IgD-negative memory B cell (primary cell): Measurements from ENCODE around the gene TRIM65. TPM values are rescaled to one million over a fixed set of nuclear protein-coding genes. Genes with fewer than 3 reads are reported as not detected.
A peak's percentile ranks its signal among the peaks of the same experiment; 100 is the strongest.

Experiments
- H3K27ac Mint-ChIP-seq, 3 donors: one replicate each; pipeline ENCODE4 v1.8.0; 2020 to 2022; ENCODE audit warnings: mild to moderate bottlenecking in 3 of 3, mixed read lengths in 3 of 3, moderate library complexity in 1 of 3
- H3K27me3 Mint-ChIP-seq: one replicate; pipeline ENCODE4 v1.8.0; 2021; ENCODE audit warnings: mixed read lengths
- H3K36me3 Mint-ChIP-seq: one replicate; pipeline ENCODE4 v1.8.0; 2020; ENCODE audit warnings: mild to moderate bottlenecking, mixed read lengths
- H3K4me1 Mint-ChIP-seq, 3 donors: one replicate each; pipeline ENCODE4 v1.8.0; 2020 to 2022; ENCODE audit warnings: mixed read lengths in 3 of 3, mild to moderate bottlenecking in 1 of 3
- H3K4me3 Mint-ChIP-seq, 4 donors: one replicate each; pipeline ENCODE4 v1.8.0; 2020 to 2022; ENCODE audit warnings: mild to moderate bottlenecking in 4 of 4, mixed read lengths in 4 of 4, moderate library complexity in 3 of 4
- H3K9me3 Mint-ChIP-seq, 3 donors: one replicate each; pipeline ENCODE4 v1.8.0; 2020 to 2021; ENCODE audit warnings: mixed read lengths in 3 of 3, mild to moderate bottlenecking in 1 of 3
- polyA plus RNA-seq: library from polyadenylated mRNA; unstranded; fragments of 300-500 nt; fragmentation: Illumina TruSeq; gene quantifications from one replicate; pipeline ENCODE4 v1.2.3, GENCODE V29; 2021

Gene TRIM65
- polyA plus RNA-seq, 1 donor from 2014 or later, result 25.0 TPM

DNA sequence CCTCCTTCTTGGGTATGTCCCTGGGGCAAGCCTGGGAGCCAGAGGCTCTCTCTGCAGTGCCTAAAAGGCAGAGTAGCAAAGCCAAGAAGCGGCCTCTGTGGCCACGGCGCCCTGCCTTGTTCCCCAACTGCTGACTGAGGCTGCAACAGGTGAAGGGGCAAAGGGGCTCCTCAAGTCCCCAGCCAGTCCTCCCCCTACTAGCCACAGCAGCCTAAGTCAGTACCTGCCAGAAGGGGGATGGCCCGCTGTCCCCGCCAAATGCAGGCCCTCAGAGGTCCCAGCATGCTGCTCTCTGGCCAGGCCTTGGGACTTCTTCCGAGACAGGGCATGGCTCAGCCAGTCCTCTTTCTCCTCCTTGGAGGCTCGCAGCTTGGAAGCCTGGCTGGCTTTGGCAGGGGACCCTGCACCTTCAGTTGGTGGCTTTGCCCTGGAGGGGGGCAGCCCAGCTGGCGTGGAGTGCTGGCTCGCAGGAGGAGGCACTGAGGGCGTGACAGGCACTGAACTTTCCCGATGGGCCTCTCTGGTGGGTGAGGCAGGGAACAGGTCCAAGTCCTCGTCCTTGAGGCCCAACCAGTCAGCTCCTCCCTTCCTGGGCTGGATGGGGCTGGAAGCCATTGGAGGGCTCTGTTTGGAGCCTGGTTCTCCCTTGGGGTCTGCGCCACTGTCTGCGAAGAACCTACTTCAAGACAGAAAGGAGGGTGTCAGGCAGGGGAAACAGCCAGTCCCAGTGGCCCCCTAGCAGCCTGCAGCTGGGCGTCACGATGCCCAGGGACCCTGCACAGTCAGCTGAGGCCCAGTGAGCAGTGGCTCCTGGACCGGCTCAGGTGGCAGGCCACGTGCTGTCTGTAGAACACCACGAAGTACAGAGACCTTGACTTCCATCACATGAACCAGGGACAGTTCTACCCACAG, 26.5 kb upstream of the TRIM65 start:
- Mint-ChIP-seq H3K4me1 (no peaks in the 10 kb centered on the region), H3K4me3 (no peak overlapping the region), H3K36me3 (no peaks in the 10 kb centered on the region), H3K9me3 (no peaks in the 10 kb centered on the region), H3K27ac (no peak overlapping the region), H3K27me3 (no peaks in the 10 kb centered on the region)

DNA sequence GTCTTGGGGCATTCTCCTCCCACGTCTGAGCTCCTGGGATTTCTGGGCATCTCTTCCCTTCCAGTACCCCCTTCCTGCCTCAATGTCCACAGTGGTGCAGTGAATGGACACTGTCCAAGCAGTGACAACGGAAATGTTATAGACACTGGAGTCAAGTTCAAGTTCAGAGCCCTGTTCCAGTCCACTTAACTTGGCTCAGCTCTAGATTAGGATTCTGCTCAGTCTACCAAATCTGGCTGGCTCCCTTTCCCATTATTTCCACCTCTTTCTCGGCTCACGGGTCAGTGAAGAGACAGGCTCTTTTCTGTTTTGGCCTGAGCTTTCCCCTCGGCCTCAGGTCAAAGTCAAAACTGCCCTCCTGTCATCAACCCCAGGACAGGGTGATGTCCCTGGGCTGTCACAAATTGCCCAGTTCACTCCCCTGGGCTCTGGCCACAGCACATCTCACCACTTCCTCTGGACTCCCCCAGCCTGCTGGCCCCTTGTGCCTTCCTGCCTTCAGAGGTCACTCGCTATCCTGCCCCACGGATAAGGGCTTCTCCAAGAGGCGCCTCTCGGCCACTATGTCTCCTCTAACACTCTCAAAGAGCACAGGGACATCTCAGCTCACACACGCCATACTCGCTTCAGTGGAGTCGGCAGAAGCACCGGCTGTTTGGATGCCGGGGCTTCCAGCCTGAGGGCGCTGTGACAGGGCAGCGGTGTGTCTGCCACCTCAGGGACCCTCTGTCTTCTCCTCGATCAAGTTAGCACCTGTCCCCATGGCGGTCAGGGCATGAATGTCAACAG, 25.6 kb upstream of the TRIM65 start:
- Mint-ChIP-seq H3K4me1 (no peaks in the 10 kb centered on the region), H3K9me3 (no peaks in the 10 kb centered on the region), H3K27ac (no peak overlapping the region), H3K27me3 (no peaks in the 10 kb centered on the region), H3K4me3 (no peak overlapping the region), H3K36me3 (no peaks in the 10 kb centered on the region)

DNA sequence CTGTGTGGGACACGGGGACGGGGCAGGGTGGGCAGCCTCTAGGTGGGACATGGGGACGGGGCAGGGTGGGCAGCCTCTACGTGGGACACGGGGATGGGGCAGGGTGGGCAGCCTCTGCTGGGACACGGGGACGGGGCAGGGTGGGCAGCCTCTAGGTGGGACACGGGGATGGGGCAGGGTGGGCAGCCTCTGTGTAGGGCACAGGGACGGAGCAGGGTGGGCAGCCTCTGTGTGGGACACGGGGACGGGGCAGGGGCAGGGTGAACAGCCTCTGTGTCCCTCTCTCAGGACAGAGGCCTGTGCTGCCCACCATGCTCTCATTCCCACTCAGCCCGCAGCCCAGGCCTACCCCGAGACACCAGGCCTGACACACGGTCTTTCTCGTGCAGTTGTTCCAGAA, 24.8 kb upstream of the TRIM65 start:
- peaks cover 0 to 1% (median 0%) of the 10 kb centered on the region in 3 donors for H3K4me1 Mint-ChIP-seq
- peaks cover 3% of the 10 kb centered on the region for H3K36me3 Mint-ChIP-seq
- no peaks in the 10 kb centered on the region for H3K27me3 Mint-ChIP-seq
- no peak overlapping the region for H3K4me3 Mint-ChIP-seq
- no peak overlapping the region for H3K27ac Mint-ChIP-seq
- H3K9me3 Mint-ChIP-seq, result no peaks in the 10 kb centered on the region

DNA sequence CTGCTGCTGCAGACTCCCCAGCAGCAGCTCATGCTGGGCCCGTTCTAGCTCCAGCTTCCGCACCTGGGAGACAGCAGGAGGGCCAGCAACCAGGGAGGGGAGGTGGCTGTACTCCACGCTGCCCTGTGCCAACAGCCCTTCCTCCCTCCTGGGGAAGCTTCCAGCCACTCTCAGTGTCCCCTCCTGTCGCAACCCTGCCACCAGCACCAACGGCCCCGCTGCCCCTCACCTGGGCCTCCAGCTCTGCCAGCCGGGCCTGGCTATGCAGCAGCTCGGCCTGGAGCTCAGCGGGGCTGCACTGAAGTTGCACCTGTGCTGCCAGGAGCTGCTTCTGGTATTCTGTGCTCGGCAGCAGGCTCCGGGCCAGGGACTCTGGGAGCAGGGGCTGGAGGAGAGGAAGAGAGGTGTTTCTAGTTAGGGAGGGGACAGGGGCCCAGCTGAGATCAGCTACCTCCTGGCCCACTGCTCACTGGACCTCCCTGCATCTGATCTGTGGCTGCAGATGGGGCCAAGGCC, 23.4 kb upstream of the TRIM65 start:
- H3K27ac Mint-ChIP-seq, result no peak overlapping the region
- no peaks in the 10 kb centered on the region for H3K27me3 Mint-ChIP-seq
- H3K4me3 Mint-ChIP-seq, result no peak overlapping the region
- peaks cover 5% of the 10 kb centered on the region for H3K36me3 Mint-ChIP-seq
- H3K9me3 Mint-ChIP-seq, result no peaks in the 10 kb centered on the region
- peaks cover 0 to 1% (median 0%) of the 10 kb centered on the region in 3 donors for H3K4me1 Mint-ChIP-seq

DNA sequence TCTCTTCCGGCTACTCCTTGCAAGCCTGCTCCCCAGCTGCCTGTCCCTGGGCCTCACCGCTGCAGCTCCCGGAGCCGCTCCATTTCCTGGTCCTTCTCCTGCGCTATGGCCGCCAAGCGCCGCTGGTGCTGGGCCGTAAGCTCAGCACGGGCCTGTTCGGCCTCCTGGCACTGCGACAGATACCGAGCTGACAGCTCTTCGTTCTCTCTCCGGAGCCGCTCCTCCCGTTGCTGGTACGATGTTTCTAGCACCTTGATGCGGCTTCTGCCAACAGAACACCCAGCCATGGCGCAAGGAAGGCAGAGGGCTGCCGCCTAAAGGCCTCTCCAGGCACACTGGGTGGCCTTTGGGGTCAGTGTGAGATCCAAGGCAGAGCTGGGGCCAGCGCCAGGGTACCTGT, 22.9 kb upstream of the TRIM65 start:
- H3K27me3 Mint-ChIP-seq, result no peaks in the 10 kb centered on the region
- H3K4me3 Mint-ChIP-seq, result no peak overlapping the region
- H3K4me1 Mint-ChIP-seq, result peaks cover 0 to 1% (median 0%) of the 10 kb centered on the region in 3 donors
- H3K27ac Mint-ChIP-seq, result no peak overlapping the region
- no peaks in the 10 kb centered on the region for H3K9me3 Mint-ChIP-seq
- peaks cover 5% of the 10 kb centered on the region for H3K36me3 Mint-ChIP-seq

DNA sequence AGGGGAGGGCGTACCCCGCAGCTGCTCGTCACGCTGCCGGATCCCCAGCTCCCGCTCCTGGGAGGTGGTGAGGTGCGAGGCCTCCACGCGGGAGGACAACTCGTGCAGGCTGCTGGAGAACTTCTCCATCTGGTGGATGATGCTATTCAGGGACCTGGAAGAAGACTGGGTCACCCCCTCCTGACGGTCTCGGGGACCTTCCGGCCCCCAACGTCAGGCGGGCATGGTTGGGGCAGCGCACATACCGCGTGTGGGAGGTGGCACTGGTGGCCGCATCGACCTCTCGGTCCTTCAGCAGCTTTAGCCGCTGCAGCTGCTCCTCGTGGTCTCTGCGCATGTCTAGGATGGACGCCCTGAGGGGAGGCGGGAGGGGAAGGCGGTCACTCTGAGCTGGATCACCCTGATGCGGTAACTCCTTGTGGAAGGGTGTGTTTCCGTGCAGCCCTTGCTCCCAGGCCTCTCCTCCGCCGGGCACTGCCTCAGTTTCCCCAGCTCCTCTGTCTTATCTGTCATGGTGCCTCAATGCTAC, 21.2 kb upstream of the TRIM65 start:
- H3K4me3 Mint-ChIP-seq, result no peak overlapping the region
- no peaks in the 10 kb centered on the region for H3K27me3 Mint-ChIP-seq
- peaks cover 5% of the 10 kb centered on the region for H3K36me3 Mint-ChIP-seq
- H3K4me1 Mint-ChIP-seq, result peaks cover 0 to 1% (median 0%) of the 10 kb centered on the region in 3 donors
- no peak overlapping the region for H3K27ac Mint-ChIP-seq
- no peaks in the 10 kb centered on the region for H3K9me3 Mint-ChIP-seq

DNA sequence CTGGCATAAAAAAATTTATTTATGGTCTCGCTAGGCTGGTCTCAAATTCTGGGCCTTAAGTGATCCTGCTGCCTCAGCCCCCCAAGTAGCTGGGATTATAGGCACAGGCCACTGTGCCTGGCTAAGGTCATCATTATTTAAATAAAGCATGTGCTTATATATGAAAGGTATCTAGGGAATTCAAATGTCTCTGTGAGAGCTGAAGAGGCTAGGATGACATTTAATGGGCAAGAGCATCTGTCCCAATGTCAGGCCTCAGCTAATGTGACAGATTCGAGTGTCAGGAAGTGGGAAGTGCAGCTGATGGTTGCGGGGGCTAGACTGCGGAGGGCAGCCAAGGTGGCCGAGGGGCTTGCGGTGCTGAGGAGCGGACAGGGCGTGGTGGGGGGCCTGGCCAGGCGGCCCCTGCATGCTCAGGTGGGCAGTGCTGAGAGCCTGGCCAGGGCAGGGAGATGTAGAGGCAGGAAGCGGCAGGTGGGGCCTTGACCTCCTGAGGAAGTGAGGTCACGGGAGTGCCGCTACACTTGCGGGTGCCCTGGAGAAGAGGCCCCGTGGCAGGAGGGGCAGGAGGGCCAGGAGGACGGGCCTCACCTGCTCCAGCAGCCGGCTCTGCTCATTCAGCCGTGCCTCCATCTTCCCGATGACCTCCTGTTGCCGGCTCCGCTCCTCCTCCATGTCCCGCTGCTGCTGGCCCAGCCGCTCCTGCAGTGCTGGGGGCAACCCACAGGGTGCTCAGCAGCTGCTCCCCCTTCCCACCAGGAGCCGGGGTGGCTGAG, 20.6 kb upstream of the TRIM65 start:
- H3K9me3 Mint-ChIP-seq, result no peaks in the 10 kb centered on the region
- no peaks in the 10 kb centered on the region for H3K27me3 Mint-ChIP-seq
- no peak overlapping the region for H3K27ac Mint-ChIP-seq
- peaks cover 5% of the 10 kb centered on the region for H3K36me3 Mint-ChIP-seq
- H3K4me3 Mint-ChIP-seq, result no peak overlapping the region
- H3K4me1 Mint-ChIP-seq, result peaks cover 0 to 1% (median 0%) of the 10 kb centered on the region in 3 donors

DNA sequence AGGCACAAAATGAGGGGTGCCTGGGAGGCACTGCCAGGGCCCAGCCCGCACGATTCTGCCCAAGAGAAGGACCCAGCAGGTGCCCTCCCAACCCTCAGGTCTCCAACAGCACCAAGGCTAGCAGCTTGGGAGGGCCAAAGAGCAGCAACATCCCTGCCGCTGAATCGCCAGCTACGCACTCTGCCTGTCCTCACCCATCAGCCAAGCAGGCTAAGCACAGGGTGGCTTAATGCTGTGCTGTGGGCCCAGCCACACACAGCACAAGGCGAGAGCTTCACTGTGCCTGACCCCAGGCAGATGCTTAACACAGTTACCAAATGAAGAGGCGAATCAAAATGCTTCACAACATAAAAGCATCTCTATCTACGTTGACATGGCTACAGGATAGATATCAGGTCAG, 18.5 kb upstream of the TRIM65 start:
- H3K4me3 Mint-ChIP-seq, result no peak overlapping the region
- no peak overlapping the region for H3K27ac Mint-ChIP-seq
- no peaks in the 10 kb centered on the region for H3K27me3 Mint-ChIP-seq
- peaks cover 0 to 1% (median 0%) of the 10 kb centered on the region in 3 donors for H3K4me1 Mint-ChIP-seq
- peaks cover 5% of the 10 kb centered on the region for H3K36me3 Mint-ChIP-seq
- no peaks in the 10 kb centered on the region for H3K9me3 Mint-ChIP-seq

DNA sequence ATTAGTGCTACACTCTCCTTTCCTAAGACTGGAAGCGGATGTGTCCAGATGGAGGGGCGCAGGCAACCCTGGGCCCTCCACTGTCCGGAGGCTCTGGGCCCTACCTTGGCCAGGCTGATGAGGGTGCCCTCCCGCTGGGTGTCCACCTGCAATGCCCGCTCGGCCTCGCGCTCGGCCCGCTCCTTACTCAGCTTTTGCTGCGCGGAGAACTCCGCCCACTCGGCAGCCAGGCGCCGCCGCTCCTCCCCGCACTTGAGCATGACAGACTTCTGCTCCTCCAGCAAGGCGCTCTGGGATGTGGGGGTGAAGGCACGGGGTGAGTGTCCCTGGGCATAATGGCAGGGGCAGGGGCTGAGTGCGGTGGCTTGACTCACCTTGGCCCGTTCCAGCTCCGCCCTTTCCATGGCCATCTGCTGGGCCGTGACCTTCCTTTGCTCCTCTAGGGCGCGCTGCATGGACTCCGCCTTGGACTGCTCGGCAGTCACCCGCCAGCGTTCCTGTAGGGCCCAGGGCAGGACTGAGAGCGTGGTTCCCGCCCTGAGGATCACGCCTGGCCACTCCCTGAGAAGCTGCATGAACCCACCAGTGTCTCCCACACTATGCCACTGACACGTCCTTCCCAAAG, 18.0 kb upstream of the TRIM65 start:
- H3K27me3 Mint-ChIP-seq, result no peaks in the 10 kb centered on the region
- no peak overlapping the region for H3K27ac Mint-ChIP-seq
- no peaks in the 10 kb centered on the region for H3K9me3 Mint-ChIP-seq
- H3K36me3 Mint-ChIP-seq, result peaks cover 5% of the 10 kb centered on the region
- H3K4me1 Mint-ChIP-seq, result peaks cover 0 to 1% (median 0%) of the 10 kb centered on the region in 3 donors
- no peak overlapping the region for H3K4me3 Mint-ChIP-seq

DNA sequence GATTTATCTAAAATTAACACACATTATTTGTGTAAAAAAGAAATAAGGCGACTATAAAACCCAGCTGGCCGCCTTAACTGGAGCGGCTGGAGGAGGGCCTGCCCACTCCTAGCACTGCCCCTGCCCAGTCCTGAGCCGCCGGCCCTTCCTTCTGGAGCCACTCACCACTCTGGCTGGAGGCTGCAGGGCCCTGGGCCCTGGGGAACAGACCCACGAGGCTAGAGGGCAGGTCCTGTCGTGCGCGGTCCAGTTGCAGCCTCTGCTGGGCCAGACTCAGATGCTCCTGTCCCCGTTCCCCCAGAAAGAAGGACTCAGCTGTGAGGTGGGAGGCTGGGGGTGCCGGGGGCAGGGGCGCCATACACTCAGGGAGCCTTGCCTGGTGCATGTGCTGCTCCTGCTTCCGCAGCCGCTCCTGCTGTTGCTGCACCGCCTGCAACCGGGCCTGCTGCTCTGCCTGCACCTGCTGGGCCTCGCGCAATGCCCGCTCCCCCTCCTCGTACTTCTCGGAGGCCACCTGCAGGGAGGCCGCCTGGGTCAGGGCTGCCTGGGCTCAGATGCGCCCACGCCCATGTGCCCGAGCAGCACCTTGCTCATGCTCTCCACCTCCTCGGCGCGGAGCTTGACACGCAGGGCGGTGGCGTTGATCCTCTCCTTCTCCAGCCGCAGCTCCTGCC, 16.9 kb upstream of the TRIM65 start:
- Mint-ChIP-seq H3K27ac (no peak overlapping the region), H3K36me3 (peaks cover 5% of the 10 kb centered on the region), H3K4me3 (no peak overlapping the region), H3K9me3 (no peaks in the 10 kb centered on the region), H3K4me1 (peaks cover 0 to 3% (median 0%) of the 10 kb centered on the region in 3 donors), H3K27me3 (no peaks in the 10 kb centered on the region)

DNA sequence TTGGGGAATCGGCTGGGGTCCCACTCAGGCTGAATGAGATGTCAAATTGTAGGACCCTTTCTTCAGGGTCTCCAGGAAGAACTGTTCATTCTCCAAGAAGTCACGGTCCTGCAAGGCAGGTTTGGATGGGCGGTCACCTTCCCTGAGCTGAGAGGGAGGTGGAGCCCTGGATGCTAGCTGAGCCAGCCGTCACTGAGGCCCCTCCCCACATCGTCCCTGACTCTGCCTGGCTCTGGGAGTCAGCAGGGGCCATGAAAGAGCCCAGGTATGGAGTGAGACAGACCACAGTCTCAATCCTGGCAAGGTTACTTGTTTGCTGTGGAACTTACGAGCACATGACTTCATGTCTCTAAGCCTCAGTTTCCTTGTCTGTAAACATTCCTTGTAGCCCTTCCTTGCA, 13.9 kb upstream of the TRIM65 start:
- no peaks in the 10 kb centered on the region for H3K27me3 Mint-ChIP-seq
- no peaks in the 10 kb centered on the region for H3K9me3 Mint-ChIP-seq
- H3K27ac Mint-ChIP-seq, result no peak overlapping the region
- H3K36me3 Mint-ChIP-seq, result no peaks in the 10 kb centered on the region
- no peak overlapping the region for H3K4me3 Mint-ChIP-seq
- H3K4me1 Mint-ChIP-seq, result peaks cover 0 to 2% (median 1%) of the 10 kb centered on the region in 3 donors

DNA sequence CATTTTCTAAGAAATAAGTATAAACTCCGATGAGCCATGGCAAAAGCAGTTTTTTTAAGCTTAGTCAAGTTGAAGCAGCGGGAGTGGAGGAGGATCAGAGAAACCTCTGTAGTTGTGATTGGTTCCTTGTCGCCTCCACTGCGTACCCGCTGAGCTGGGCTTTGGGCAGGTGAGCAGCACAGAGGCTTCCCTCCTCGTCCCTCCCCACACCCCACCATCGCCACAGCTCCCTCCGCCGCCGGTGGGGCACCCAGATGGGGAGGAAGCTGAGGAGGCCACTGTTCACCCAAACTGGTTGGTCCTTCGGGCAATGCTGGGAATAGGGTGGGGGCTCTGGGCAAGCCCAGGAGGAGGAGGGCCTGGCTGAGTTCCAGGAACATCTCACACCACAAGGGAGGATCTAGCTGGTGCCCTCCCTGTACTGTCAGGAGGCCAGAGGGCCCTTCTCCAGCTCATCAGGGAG, 13.1 kb upstream of the TRIM65 start:
- Mint-ChIP-seq H3K27ac (no peak overlapping the region), H3K9me3 (no peaks in the 10 kb centered on the region), H3K4me3 (peak overlapping the region in 1 of 4 donors; percentile 36), H3K36me3 (no peaks in the 10 kb centered on the region), H3K27me3 (no peaks in the 10 kb centered on the region), H3K4me1 (peaks cover 0 to 2% (median 1%) of the 10 kb centered on the region in 3 donors)

DNA sequence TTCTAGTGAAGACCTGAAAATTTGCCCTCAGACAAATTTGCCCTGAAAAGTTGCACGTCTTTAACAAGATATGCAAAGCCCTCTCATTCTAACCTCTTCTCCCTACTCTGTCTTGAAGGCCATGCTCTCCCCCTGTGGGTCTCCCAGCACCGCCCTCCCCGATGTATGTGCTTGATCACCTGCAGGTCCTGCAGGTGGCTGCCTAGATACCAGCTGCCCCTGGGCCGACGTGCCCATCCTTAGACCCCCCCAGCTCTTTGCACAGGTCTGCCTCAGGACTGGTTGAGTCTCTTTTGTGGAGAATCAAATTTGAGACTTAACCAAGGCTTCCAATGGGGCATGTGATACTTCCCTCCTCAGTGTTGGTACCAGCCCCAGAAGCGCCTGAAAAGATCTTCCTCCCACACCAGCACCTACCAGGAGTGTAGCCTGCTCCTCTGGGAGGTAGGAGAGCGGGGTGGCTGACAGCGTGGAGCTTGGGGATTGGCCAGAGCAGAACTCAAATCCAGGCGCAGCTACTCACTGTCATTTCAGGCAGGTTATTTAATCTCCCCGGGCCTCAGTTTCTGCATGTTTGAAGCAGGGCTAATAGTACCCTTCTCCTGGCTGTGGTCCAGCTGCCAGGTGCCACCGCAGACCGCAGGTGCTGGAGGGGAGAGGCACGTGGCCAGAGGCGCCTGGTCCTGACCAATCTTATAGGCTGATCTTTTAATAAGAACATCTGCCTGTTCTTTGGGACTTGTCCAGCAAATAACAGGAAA, 12.5 kb upstream of the TRIM65 start:
- Mint-ChIP-seq H3K36me3 (no peaks in the 10 kb centered on the region), H3K4me3 (peak overlapping the region in 2 of 4 donors; percentile 44 to 72), H3K27ac (no peak overlapping the region), H3K27me3 (no peaks in the 10 kb centered on the region), H3K4me1 (peaks cover 0 to 2% (median 1%) of the 10 kb centered on the region in 3 donors), H3K9me3 (no peaks in the 10 kb centered on the region)
